HEK293 (cell line): ENCODE data around the gene ACSS1.

ENCODE experiments used
- CTCF ChIA-PET: fragments of 350-600 bp; formaldehyde crosslinking; extraction: SDS; loops from one replicate; lab custom pipeline; 2021; ENCODE audit warnings: antibody characterized with exemption; lab: Yijun Ruan, JAX
- POLR2A ChIA-PET: fragments of 300-600 bp; formaldehyde crosslinking; extraction: SDS; loops from one replicate; lab custom pipeline; 2020; ENCODE audit warnings: antibody characterized with exemption, inconsistent platforms; lab: Yijun Ruan, JAX
- H3K27ac ChIP-seq: fragments of 200-500 bp; sonication (Bioruptor generic); 2 replicates; pipeline ENCODE4 v1.5.1; 2014; ENCODE audit warnings: low read depth, low read length, control low read depth, inconsistent platforms; ENCODE audit errors: extremely low read depth
- H3K36me3 ChIP-seq, 2 experiments: fragments of 200-500 bp in 1 of 2; sonication (Bioruptor generic) in 1 of 2; 1 replicate in 1 of 2; 2 replicates in 1 of 2; pipeline ENCODE4 v1.5.1; 2014 to 2017; ENCODE audit warnings: inconsistent platforms in 2 of 2, low read length in 2 of 2; ENCODE audit not compliant: control insufficient read depth in 2 of 2, insufficient read depth in 1 of 2
- H3K4me1 ChIP-seq: fragments of 200-500 bp; sonication (Bioruptor generic); 2 replicates; pipeline ENCODE4 v1.5.1; 2014; ENCODE audit warnings: mild to moderate bottlenecking, low read length, inconsistent platforms; ENCODE audit not compliant: control insufficient read depth, insufficient read depth
- H3K4me3 ChIP-seq: 2 replicates; pipeline ENCODE4 v1.5.1; 2011; ENCODE audit warnings: low read depth, mild to moderate bottlenecking, control low read depth, low read length, moderate library complexity
- H3K9me3 ChIP-seq: fragments of 200-500 bp; sonication (Bioruptor generic); 2 replicates; pipeline ENCODE4 v1.5.1; 2014; ENCODE audit warnings: low read depth, low read length, inconsistent platforms; ENCODE audit not compliant: control insufficient read depth, insufficient read depth
- BCL11B ChIP-seq: fragments of 450-650 bp; formaldehyde crosslinking; IDR thresholded peaks from 2 replicates; pipeline ENCODE4 v1.5.1; 2016; ENCODE audit warnings: low read depth, missing biosample characterization, missing genetic modification characterization
- HOXC10 ChIP-seq: sonication (generic); formaldehyde crosslinking; IDR thresholded peaks from 2 replicates; pipeline ENCODE4 v1.8.1; 2023; ENCODE audit warnings: mild to moderate bottlenecking, missing genetic modification reagents
- IKZF3 ChIP-seq: fragments of 450-650 bp; IDR thresholded peaks from 2 replicates; pipeline ENCODE4 v1.5.0; 2018; ENCODE audit warnings: missing biosample characterization, mild to moderate bottlenecking, missing genetic modification characterization, moderate library complexity
- KLF1 ChIP-seq: fragments of 450-650 bp; formaldehyde crosslinking; IDR thresholded peaks from 2 replicates; pipeline ENCODE4 v1.5.1; 2016; ENCODE audit warnings: missing biosample characterization, missing genetic modification characterization
- OSR2 ChIP-seq: fragments of 450-650 bp; formaldehyde crosslinking; IDR thresholded peaks from 2 replicates; pipeline ENCODE4 v1.5.1; 2016; ENCODE audit warnings: missing biosample characterization, missing genetic modification characterization
- REPIN1 ChIP-seq: fragments of 450-650 bp; formaldehyde crosslinking; IDR thresholded peaks from 2 replicates; pipeline ENCODE4 v1.5.1; 2017; ENCODE audit warnings: missing biosample characterization, missing genetic modification characterization, low read depth
- ZBTB48 ChIP-seq: fragments of 450-650 bp; formaldehyde crosslinking; IDR thresholded peaks from 2 replicates; pipeline ENCODE4 v1.5.1; 2016; ENCODE audit warnings: missing biosample characterization, missing genetic modification characterization
- ZFP37 ChIP-seq: fragments of 450-650 bp; formaldehyde crosslinking; IDR thresholded peaks from 2 replicates; pipeline ENCODE4 v1.5.1; 2016; ENCODE audit warnings: missing biosample characterization, missing genetic modification characterization
- ZFP41 ChIP-seq: fragments of 450-650 bp; formaldehyde crosslinking; IDR thresholded peaks from 2 replicates; pipeline ENCODE4 v1.5.1; 2016; ENCODE audit warnings: missing biosample characterization, missing genetic modification characterization, borderline replicate concordance
- ZNF132 ChIP-seq: fragments of 450-650 bp; formaldehyde crosslinking; IDR thresholded peaks from 2 replicates; pipeline ENCODE4 v1.5.1; 2017; ENCODE audit warnings: missing biosample characterization, missing genetic modification characterization, borderline replicate concordance
- ZNF138 ChIP-seq: fragments of 450-650 bp; formaldehyde crosslinking; IDR thresholded peaks from 2 replicates; pipeline ENCODE4 v1.5.1; 2016; ENCODE audit warnings: missing biosample characterization, missing genetic modification characterization, borderline replicate concordance
- ZNF19 ChIP-seq: fragments of 450-650 bp; formaldehyde crosslinking; IDR thresholded peaks from 2 replicates; pipeline ENCODE4; 2016; ENCODE audit warnings: missing biosample characterization, missing genetic modification characterization, low read depth
- ZNF24 ChIP-seq: fragments of 450-650 bp; formaldehyde crosslinking; IDR thresholded peaks from 2 replicates; pipeline ENCODE4 v1.5.1; 2016; ENCODE audit warnings: missing biosample characterization, missing genetic modification characterization
- ZNF324 ChIP-seq: fragments of 450-650 bp; formaldehyde crosslinking; IDR thresholded peaks from 2 replicates; pipeline ENCODE4 v1.5.1; 2016; ENCODE audit warnings: missing biosample characterization, missing genetic modification characterization
- ZNF416 ChIP-seq: fragments of 450-650 bp; formaldehyde crosslinking; IDR thresholded peaks from 2 replicates; pipeline ENCODE4 v1.5.1; 2016; ENCODE audit warnings: missing biosample characterization, missing genetic modification characterization
- ZNF571 ChIP-seq: fragments of 450-650 bp; formaldehyde crosslinking; IDR thresholded peaks from 2 replicates; pipeline ENCODE4 v1.5.0; 2017; ENCODE audit warnings: missing biosample characterization, missing genetic modification characterization
- ZNF624 ChIP-seq: fragments of 450-650 bp; formaldehyde crosslinking; IDR thresholded peaks from 2 replicates; pipeline ENCODE4 v1.5.1; 2017; ENCODE audit warnings: missing biosample characterization, missing genetic modification characterization
- ZNF670 ChIP-seq: fragments of 450-650 bp; formaldehyde crosslinking; IDR thresholded peaks from 2 replicates; pipeline ENCODE4 v1.5.1; 2016; ENCODE audit warnings: missing biosample characterization, missing genetic modification characterization, low read depth
- TF ChIP-seq, protein P1 (sequence below): fragments of 450-650 bp; formaldehyde crosslinking; IDR thresholded peaks from 2 replicates; pipeline ENCODE4 v1.5.1; 2016; ENCODE audit warnings: missing biosample characterization, missing genetic modification characterization, borderline replicate concordance
- TF ChIP-seq, protein P2 (sequence below): fragments of 450-650 bp; formaldehyde crosslinking; IDR thresholded peaks from 2 replicates; pipeline ENCODE4 v1.5.1; 2016; ENCODE audit warnings: missing biosample characterization, missing genetic modification characterization, low read depth
- TF ChIP-seq, protein P3 (sequence below): fragments of 450-650 bp; formaldehyde crosslinking; IDR thresholded peaks from 2 replicates; pipeline ENCODE4 v1.5.1; 2016; ENCODE audit warnings: missing biosample characterization, missing genetic modification characterization

ACSS1 gene

DNA sequence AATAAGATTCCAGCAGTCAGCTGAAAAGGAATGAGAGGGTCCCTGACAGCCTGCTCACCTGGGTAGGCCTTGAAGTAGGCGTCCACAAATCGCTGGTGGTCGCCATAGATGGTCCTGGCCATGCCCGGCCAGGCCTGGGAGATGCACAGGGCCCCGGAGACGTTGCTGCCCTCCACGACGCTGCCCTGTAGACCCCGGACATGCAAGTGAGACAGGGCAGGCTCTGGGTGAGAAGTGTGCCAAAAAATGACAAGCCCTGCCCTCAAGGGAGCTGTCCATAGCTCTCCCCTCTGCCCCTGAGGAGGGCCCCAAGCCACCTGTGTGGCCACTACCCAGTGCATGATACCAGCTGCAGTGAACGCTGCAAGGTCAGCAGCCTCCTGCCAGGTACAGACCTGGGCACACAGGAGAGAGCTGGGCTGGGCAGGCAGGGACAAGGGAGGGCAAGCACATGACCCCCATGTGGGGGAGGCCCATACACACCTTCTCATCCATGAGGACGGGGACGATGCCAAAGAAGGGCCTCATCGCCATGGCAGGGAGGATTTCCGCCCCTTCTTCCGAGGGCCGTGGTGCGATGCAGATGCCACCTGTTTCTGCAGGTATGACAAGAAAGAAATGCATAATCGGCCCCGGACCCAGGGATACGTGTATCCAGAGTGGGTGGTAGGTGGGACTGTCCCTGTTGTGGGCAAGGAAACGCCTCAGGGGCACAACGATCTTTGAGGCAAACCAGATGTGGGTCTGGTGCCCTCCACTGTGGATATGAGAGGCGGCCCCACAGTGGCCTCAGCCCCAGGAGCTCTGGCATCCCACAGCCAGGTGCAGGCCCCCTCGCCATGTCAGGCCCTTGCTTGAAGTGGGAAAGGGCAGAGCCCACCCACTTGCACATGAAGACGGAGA, 44.2 kb downstream of the ACSS1 start:
- no peak overlapping the region for H3K27ac ChIP-seq
- no peaks in the 10 kb centered on the region for H3K9me3 ChIP-seq
- H3K4me3 ChIP-seq: no peak overlapping the region
- TF ChIP-seq OSR2 (tag by site-specific recombination): no peak
- no peak for TF ChIP-seq IKZF3 (tag by site-specific recombination)
- TF ChIP-seq, protein P1, sequence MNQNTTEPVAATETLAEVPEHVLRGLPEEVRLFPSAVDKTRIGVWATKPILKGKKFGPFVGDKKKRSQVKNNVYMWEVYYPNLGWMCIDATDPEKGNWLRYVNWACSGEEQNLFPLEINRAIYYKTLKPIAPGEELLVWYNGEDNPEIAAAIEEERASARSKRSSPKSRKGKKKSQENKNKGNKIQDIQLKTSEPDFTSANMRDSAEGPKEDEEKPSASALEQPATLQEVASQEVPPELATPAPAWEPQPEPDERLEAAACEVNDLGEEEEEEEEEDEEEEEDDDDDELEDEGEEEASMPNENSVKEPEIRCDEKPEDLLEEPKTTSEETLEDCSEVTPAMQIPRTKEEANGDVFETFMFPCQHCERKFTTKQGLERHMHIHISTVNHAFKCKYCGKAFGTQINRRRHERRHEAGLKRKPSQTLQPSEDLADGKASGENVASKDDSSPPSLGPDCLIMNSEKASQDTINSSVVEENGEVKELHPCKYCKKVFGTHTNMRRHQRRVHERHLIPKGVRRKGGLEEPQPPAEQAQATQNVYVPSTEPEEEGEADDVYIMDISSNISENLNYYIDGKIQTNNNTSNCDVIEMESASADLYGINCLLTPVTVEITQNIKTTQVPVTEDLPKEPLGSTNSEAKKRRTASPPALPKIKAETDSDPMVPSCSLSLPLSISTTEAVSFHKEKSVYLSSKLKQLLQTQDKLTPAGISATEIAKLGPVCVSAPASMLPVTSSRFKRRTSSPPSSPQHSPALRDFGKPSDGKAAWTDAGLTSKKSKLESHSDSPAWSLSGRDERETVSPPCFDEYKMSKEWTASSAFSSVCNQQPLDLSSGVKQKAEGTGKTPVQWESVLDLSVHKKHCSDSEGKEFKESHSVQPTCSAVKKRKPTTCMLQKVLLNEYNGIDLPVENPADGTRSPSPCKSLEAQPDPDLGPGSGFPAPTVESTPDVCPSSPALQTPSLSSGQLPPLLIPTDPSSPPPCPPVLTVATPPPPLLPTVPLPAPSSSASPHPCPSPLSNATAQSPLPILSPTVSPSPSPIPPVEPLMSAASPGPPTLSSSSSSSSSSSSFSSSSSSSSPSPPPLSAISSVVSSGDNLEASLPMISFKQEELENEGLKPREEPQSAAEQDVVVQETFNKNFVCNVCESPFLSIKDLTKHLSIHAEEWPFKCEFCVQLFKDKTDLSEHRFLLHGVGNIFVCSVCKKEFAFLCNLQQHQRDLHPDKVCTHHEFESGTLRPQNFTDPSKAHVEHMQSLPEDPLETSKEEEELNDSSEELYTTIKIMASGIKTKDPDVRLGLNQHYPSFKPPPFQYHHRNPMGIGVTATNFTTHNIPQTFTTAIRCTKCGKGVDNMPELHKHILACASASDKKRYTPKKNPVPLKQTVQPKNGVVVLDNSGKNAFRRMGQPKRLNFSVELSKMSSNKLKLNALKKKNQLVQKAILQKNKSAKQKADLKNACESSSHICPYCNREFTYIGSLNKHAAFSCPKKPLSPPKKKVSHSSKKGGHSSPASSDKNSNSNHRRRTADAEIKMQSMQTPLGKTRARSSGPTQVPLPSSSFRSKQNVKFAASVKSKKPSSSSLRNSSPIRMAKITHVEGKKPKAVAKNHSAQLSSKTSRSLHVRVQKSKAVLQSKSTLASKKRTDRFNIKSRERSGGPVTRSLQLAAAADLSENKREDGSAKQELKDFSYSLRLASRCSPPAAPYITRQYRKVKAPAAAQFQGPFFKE (tag by site-specific recombination): no peak
- TF ChIP-seq ZNF132 (tag by site-specific recombination): no peak
- TF ChIP-seq BCL11B (tag by site-specific recombination): no peak
- no peak for TF ChIP-seq ZNF24 (tag by site-specific recombination)
- no peak for TF ChIP-seq ZFP37 (tag by site-specific recombination)
- peaks cover 0 to 21% of the 10 kb centered on the region in 2 experiments; a peak in 1 of 3 replicates for H3K36me3 ChIP-seq
- POLR2A ChIA-PET: no interaction called here
- CTCF ChIA-PET: interaction anchor here (0.8 kb wide), 1 partner anchor 51 kb away, joined by 4 read pairs; no protein-coding TSS in a partner anchor
- no peaks in the 10 kb centered on the region for H3K4me1 ChIP-seq

DNA sequence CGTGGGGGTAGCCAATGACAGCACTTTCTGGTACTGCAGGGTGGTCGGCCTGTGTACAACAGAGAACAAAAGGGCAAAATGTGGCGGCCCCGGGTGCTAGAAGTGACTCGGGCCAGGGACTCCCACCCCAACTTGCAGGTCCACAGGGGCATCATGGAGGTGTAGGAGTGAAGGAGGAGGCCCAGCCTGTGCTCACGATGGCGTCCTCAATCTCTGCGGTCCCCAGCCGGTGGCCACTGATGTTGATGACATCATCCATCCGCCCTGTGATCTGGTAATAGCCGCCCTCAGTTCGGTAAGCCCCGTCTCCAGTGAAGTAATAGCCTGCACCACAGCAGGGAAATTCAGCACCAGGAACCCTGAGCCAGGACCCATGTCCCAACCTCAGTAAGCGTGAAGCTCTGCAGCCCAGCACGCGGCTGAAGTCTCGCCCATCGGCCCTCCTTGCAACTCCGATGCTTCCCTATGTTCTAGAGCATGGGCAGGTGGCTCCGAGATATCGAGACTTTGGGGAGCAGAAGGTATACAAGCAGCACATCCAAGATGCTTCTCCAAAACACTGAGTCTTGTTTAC, 45.2 kb downstream of the ACSS1 start:
- ChIA-PET CTCF (interaction anchor here (0.6 to 0.8 kb wide), 2 partner anchors 17 to 52 kb away, joined by 3 to 4 read pairs; no protein-coding TSS in a partner anchor), POLR2A (no interaction called here)
- Histone ChIP-seq H3K4me3 (no peak overlapping the region), H3K9me3 (no peaks in the 10 kb centered on the region), H3K27ac (no peak overlapping the region), H3K4me1 (no peaks in the 10 kb centered on the region), H3K36me3 (peaks cover 0 to 23% of the 10 kb centered on the region in 2 experiments; a peak in 1 of 3 replicates)
- TF ChIP-seq ZNF624 (tag by site-specific recombination): no peak
- TF ChIP-seq, protein P2, sequence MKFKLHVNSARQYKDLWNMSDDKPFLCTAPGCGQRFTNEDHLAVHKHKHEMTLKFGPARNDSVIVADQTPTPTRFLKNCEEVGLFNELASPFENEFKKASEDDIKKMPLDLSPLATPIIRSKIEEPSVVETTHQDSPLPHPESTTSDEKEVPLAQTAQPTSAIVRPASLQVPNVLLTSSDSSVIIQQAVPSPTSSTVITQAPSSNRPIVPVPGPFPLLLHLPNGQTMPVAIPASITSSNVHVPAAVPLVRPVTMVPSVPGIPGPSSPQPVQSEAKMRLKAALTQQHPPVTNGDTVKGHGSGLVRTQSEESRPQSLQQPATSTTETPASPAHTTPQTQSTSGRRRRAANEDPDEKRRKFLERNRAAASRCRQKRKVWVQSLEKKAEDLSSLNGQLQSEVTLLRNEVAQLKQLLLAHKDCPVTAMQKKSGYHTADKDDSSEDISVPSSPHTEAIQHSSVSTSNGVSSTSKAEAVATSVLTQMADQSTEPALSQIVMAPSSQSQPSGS: peak; percentile 36; the same call in 1 of the 2 replicates

DNA sequence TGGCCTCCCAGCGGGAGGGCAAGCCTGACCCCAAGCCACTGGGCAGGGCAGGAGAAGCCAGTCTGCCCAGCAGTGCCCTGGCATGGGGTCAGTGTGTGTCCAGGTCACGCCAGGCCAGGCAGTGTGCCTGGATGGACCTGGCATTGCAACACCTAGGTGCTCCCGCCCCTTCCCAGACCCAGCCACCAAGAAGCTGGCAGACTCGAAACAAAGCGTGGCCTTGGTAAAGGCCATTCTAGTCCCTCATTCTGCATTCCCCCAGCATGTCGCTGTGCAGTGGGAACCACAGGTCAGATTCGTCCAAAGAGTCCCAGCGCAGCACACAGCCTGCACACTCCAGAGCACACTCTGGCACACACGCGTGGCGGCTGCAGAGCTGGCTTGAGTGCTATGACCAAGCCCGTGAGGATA, 46.1 kb downstream of the ACSS1 start:
- peaks cover 0 to 31% of the 10 kb centered on the region in 2 experiments; a peak in 1 of 3 replicates for H3K36me3 ChIP-seq
- H3K4me1 ChIP-seq: no peaks in the 10 kb centered on the region
- POLR2A ChIA-PET: no interaction called here
- no peak overlapping the region for H3K4me3 ChIP-seq
- no peak overlapping the region for H3K27ac ChIP-seq
- H3K9me3 ChIP-seq: no peaks in the 10 kb centered on the region
- TF ChIP-seq ZNF19 (tag by site-specific recombination) (no peak), HOXC10 (CRISPR knock-in tag) (no peak), KLF1 (tag by site-specific recombination) (no peak), ZNF324 (tag by site-specific recombination) (no peak), ZNF138 (tag by site-specific recombination) (no peak), REPIN1 (tag by site-specific recombination) (no peak), ZNF571 (tag by site-specific recombination) (no peak), ZFP41 (tag by site-specific recombination) (no peak), ZNF416 (no peak), ZBTB48 (tag by site-specific recombination) (no peak), ZNF670 (tag by site-specific recombination) (no peak)
- TF ChIP-seq, protein P3, sequence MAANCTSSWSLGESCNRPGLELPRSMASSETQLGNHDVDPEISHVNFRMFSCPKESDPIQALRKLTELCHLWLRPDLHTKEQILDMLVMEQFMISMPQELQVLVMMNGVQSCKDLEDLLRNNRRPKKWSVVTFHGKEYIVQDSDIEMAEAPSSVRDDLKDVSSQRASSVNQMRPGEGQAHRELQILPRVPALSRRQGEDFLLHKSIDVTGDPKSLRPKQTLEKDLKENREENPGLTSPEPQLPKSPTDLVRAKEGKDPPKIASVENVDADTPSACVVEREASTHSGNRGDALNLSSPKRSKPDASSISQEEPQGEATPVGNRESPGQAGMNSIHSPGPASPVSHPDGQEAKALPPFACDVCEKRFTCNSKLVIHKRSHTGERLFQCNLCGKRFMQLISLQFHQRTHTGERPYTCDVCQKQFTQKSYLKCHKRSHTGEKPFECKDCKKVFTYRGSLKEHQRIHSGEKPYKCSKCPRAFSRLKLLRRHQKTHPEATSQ (tag by site-specific recombination): no peak
- CTCF ChIA-PET: no interaction called here
